ENCODE data around the gene SPRED1. TPM values are rescaled to one million over a fixed set of nuclear protein-coding genes. Genes with fewer than 3 reads are reported as not detected.

The SPRED1 gene
- total RNA-seq, 1 donor = 32.6 TPM

DNA sequence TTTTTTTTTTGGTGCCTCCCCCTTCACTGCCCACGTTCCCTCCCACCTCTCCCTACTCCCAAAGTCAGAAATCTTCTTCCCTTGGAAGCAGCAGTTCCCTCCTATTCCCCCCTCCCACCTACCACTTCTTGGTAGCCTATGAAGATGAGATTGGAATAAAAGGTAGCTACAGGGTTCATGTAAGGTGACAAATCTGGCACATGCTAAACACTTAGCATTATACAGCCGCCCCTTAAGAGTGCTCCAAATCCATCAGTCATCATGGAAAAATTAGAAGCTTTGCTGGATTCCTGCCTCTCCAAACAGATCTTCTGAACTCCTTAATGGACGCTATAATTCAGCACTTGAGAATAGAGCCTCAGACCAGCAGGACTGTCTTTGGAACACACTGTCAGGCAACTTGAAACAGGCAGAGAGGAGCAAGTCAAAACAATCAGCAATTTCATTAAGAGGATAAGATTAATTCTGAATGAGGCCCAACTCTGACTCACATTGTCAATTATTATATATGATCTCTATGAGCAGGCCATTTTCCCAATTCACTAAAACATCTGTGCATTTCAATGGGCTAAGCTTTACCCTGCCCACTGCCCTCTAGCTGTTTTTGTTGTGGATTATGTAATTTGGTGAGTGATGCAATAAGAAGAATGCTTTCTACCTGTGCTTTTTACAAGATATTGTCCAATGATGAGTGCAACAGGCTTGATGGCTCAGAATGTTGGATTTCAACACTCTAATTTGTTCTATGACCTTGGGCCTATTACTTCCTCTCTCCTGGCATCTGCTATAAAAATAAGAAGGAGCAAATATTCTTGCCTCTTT, 34.6 kb upstream of the SPRED1 start:
- Histone ChIP-seq H3K4me3 (ENCODE audit: insufficient read depth, low read length) (no peak overlapping the region), H3K79me2 (ENCODE audit: insufficient read depth, low read length) (no peaks in the 10 kb centered on the region), H4K20me1 (ENCODE audit: insufficient read depth, low read length) (no peaks in the 10 kb centered on the region), H3K4me1 (ENCODE audit: insufficient read depth, low read length) (peaks cover 20% of the 10 kb centered on the region), H3K4me2 (ENCODE audit: insufficient read depth, low read length) (peak overlapping the region; percentile 63), H3K36me3 (ENCODE audit: insufficient read depth, low read length) (no peaks in the 10 kb centered on the region), H3K27me3 (ENCODE audit: insufficient read depth, low read length) (no peaks in the 10 kb centered on the region), H3K9me3 (ENCODE audit: low read depth, low read length) (no peaks in the 10 kb centered on the region), H2AFZ (ENCODE audit: low read length) (no peak overlapping the region), H3K27ac (ENCODE audit: low read depth, low read length) (no peak overlapping the region)
- no peak for DNase-seq (ENCODE audit: insufficient read length, low spot score, missing footprints)
- TF ChIP-seq, protein P1, sequence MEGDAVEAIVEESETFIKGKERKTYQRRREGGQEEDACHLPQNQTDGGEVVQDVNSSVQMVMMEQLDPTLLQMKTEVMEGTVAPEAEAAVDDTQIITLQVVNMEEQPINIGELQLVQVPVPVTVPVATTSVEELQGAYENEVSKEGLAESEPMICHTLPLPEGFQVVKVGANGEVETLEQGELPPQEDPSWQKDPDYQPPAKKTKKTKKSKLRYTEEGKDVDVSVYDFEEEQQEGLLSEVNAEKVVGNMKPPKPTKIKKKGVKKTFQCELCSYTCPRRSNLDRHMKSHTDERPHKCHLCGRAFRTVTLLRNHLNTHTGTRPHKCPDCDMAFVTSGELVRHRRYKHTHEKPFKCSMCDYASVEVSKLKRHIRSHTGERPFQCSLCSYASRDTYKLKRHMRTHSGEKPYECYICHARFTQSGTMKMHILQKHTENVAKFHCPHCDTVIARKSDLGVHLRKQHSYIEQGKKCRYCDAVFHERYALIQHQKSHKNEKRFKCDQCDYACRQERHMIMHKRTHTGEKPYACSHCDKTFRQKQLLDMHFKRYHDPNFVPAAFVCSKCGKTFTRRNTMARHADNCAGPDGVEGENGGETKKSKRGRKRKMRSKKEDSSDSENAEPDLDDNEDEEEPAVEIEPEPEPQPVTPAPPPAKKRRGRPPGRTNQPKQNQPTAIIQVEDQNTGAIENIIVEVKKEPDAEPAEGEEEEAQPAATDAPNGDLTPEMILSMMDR (IDR thresholded peaks at IDR 0.05; ENCODE audit: extremely low read depth, low read depth, low read length) = no peak

DNA sequence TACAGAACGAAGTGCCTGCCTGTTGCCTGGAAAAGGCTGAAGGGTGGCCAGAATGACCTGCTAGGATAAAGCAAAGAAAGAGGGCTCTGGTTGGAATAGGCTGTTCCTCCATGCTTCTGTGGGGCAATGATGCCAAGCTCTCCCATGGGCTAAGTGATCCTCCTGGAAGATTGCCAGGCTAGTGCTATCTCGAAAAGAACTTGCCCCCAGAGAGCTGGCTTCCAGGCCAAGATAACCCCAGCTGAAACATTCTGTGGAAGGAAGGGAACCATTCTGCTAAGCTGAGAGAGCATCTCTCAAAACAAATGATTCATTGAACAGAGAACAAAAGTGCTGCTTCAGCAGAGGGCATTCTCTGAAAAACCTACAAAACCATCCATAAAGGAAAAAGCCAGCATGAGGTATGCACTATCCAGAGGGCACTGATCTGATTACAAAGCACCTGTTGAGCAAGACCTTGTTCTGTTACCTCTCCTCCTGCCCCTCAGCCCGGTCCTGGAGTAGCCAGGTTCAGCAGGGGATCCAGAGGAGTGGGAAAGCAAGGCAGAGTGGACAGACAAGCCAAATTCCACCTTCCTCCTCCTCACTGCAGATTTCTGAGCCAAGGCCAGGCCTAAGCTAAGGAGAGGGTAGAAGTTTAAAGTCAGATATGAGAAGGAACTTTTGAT, 31.9 kb upstream of the SPRED1 start:
- Histone ChIP-seq H3K27me3 (ENCODE audit: insufficient read depth, low read length) (no peaks in the 10 kb centered on the region), H3K27ac (ENCODE audit: low read depth, low read length) (no peak overlapping the region), H4K20me1 (ENCODE audit: insufficient read depth, low read length) (no peaks in the 10 kb centered on the region), H2AFZ (ENCODE audit: low read length) (no peak overlapping the region), H3K4me1 (ENCODE audit: insufficient read depth, low read length) (peaks cover 20% of the 10 kb centered on the region), H3K4me3 (ENCODE audit: insufficient read depth, low read length) (no peak overlapping the region), H3K4me2 (ENCODE audit: insufficient read depth, low read length) (no peak overlapping the region), H3K36me3 (ENCODE audit: insufficient read depth, low read length) (no peaks in the 10 kb centered on the region), H3K9me3 (ENCODE audit: low read depth, low read length) (no peaks in the 10 kb centered on the region), H3K79me2 (ENCODE audit: insufficient read depth, low read length) (no peaks in the 10 kb centered on the region)
- TF ChIP-seq, protein P1 (IDR thresholded peaks at IDR 0.05; ENCODE audit: extremely low read depth, low read depth, low read length) = no peak
- no peak for DNase-seq (ENCODE audit: insufficient read length, low spot score, missing footprints)

DNA sequence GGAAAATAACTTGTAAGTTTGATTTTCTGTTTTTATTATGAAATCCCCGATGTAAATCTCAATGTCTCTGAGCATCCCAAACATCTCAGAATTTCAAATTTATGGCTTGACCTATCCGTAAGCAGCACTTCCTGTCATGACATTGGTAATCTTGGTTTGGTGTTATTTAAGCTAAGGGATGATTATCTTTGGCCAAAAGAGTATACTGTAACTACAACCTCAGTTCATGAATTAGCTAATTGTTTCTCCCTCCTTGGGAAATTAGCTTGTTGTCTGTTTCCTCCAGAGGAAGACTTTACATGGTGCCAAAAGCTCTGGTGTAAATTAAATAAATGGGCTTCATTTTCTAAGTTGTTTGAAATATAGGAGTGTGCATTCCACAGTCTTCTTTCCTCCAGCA, 28.1 kb upstream of the SPRED1 start:
- no peak overlapping the region for H2AFZ ChIP-seq (ENCODE audit: low read length)
- H3K27me3 ChIP-seq (ENCODE audit: insufficient read depth, low read length) = no peaks in the 10 kb centered on the region
- no peak overlapping the region for H3K4me2 ChIP-seq (ENCODE audit: insufficient read depth, low read length)
- TF ChIP-seq, protein P1 (IDR thresholded peaks at IDR 0.05; ENCODE audit: extremely low read depth, low read depth, low read length) = no peak
- no peaks in the 10 kb centered on the region for H3K36me3 ChIP-seq (ENCODE audit: insufficient read depth, low read length)
- no peaks in the 10 kb centered on the region for H4K20me1 ChIP-seq (ENCODE audit: insufficient read depth, low read length)
- no peaks in the 10 kb centered on the region for H3K4me1 ChIP-seq (ENCODE audit: insufficient read depth, low read length)
- H3K9me3 ChIP-seq (ENCODE audit: low read depth, low read length) = no peaks in the 10 kb centered on the region
- no peaks in the 10 kb centered on the region for H3K79me2 ChIP-seq (ENCODE audit: insufficient read depth, low read length)
- no peak overlapping the region for H3K27ac ChIP-seq (ENCODE audit: low read depth, low read length)
- no peak overlapping the region for H3K4me3 ChIP-seq (ENCODE audit: insufficient read depth, low read length)
- DNase-seq (ENCODE audit: insufficient read length, low spot score, missing footprints) = no peak

DNA sequence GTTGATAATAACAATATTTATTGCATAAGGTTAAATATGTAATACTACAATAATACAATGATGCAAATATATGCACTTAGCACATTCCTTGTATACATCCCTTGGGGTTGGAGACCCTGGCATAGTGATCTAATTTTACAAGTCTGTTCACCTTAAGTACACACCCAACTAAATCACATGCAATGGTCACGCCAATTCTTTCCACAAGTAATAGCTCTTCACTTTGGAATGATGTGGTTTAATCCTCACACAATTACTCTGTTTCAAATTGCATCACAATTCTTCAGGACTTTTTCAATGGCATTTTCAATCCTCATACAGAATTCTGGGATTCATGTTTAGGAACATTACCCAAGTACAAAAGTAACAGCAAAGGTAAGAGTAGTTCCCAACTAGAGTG, 27.3 kb upstream of the SPRED1 start:
- H2AFZ ChIP-seq (ENCODE audit: low read length) = no peak overlapping the region
- H3K27me3 ChIP-seq (ENCODE audit: insufficient read depth, low read length) = no peaks in the 10 kb centered on the region
- TF ChIP-seq, protein P1 (IDR thresholded peaks at IDR 0.05; ENCODE audit: extremely low read depth, low read depth, low read length) = no peak
- H3K79me2 ChIP-seq (ENCODE audit: insufficient read depth, low read length) = no peaks in the 10 kb centered on the region
- H4K20me1 ChIP-seq (ENCODE audit: insufficient read depth, low read length) = no peaks in the 10 kb centered on the region
- H3K27ac ChIP-seq (ENCODE audit: low read depth, low read length) = no peak overlapping the region
- no peaks in the 10 kb centered on the region for H3K36me3 ChIP-seq (ENCODE audit: insufficient read depth, low read length)
- H3K4me2 ChIP-seq (ENCODE audit: insufficient read depth, low read length) = no peak overlapping the region
- H3K4me1 ChIP-seq (ENCODE audit: insufficient read depth, low read length) = no peaks in the 10 kb centered on the region
- H3K4me3 ChIP-seq (ENCODE audit: insufficient read depth, low read length) = no peak overlapping the region
- no peak for DNase-seq (ENCODE audit: insufficient read length, low spot score, missing footprints)
- no peaks in the 10 kb centered on the region for H3K9me3 ChIP-seq (ENCODE audit: low read depth, low read length)

Data from osteoblast (primary cell).